H1 (cell line): ENCODE data around the gene NARS2. TPM values are rescaled to one million over a fixed set of nuclear protein-coding genes. Genes with fewer than 3 reads are reported as not detected.

Experiments used
- TAF7 ChIP-seq: optimal IDR thresholded peaks from 2 replicates; pipeline ENCODE3; 2011; ENCODE audit warnings: low read depth, mild to moderate bottlenecking, inconsistent platforms, low read length, moderate library complexity, borderline replicate concordance
- polyA plus RNA-seq, 7 experiments: library from polyadenylated mRNA; depleted of rRNA in 3 of 7; stranded (reverse) in 5 of 7; unstranded in 2 of 7; fragments of >200 nt in 5 of 7; fragments of 200-250 nt in 2 of 7; gene quantifications; 1 replicate in 5 of 7; 2 replicates in 1 of 7; 4 replicates in 1 of 7; pipeline versions ENCODE4 v1.2.1 to v1.2.3, GENCODE V29; 2011 to 2013; ENCODE audit warnings: missing spikeins in 2 of 7, mixed read lengths in 2 of 7
- total RNA-seq: library from RNA; stranded (reverse); fragmentation: NEBNext Ultra II Directional; extraction: Animal tissue kit (Norgen Biotek cat#: 25700); gene quantifications from 2 replicates; pipeline ENCODE4 v1.2.1, GENCODE V29; 2021
- TF ChIP-seq, protein P1 (sequence below): fragments of 300-600 bp; sonication (generic); IDR thresholded peaks from 2 replicates; pipeline ENCODE4 v1.7.1; 2012; ENCODE audit warnings: low read length, moderate library complexity, mild to moderate bottlenecking, inconsistent platforms; ENCODE audit not compliant: insufficient replicate concordance

The NARS2 gene
- total and polyA plus RNA-seq, 2 of the 8 experiments (the other 6 are each of a cell fraction or from before 2014, with no cell fraction given), result 26.2 to 51.6 TPM

GRCh38 chr11:78549624-78550409 is 24.8 kb downstream of the NARS2 start (continued):
- TF ChIP-seq, protein P1, sequence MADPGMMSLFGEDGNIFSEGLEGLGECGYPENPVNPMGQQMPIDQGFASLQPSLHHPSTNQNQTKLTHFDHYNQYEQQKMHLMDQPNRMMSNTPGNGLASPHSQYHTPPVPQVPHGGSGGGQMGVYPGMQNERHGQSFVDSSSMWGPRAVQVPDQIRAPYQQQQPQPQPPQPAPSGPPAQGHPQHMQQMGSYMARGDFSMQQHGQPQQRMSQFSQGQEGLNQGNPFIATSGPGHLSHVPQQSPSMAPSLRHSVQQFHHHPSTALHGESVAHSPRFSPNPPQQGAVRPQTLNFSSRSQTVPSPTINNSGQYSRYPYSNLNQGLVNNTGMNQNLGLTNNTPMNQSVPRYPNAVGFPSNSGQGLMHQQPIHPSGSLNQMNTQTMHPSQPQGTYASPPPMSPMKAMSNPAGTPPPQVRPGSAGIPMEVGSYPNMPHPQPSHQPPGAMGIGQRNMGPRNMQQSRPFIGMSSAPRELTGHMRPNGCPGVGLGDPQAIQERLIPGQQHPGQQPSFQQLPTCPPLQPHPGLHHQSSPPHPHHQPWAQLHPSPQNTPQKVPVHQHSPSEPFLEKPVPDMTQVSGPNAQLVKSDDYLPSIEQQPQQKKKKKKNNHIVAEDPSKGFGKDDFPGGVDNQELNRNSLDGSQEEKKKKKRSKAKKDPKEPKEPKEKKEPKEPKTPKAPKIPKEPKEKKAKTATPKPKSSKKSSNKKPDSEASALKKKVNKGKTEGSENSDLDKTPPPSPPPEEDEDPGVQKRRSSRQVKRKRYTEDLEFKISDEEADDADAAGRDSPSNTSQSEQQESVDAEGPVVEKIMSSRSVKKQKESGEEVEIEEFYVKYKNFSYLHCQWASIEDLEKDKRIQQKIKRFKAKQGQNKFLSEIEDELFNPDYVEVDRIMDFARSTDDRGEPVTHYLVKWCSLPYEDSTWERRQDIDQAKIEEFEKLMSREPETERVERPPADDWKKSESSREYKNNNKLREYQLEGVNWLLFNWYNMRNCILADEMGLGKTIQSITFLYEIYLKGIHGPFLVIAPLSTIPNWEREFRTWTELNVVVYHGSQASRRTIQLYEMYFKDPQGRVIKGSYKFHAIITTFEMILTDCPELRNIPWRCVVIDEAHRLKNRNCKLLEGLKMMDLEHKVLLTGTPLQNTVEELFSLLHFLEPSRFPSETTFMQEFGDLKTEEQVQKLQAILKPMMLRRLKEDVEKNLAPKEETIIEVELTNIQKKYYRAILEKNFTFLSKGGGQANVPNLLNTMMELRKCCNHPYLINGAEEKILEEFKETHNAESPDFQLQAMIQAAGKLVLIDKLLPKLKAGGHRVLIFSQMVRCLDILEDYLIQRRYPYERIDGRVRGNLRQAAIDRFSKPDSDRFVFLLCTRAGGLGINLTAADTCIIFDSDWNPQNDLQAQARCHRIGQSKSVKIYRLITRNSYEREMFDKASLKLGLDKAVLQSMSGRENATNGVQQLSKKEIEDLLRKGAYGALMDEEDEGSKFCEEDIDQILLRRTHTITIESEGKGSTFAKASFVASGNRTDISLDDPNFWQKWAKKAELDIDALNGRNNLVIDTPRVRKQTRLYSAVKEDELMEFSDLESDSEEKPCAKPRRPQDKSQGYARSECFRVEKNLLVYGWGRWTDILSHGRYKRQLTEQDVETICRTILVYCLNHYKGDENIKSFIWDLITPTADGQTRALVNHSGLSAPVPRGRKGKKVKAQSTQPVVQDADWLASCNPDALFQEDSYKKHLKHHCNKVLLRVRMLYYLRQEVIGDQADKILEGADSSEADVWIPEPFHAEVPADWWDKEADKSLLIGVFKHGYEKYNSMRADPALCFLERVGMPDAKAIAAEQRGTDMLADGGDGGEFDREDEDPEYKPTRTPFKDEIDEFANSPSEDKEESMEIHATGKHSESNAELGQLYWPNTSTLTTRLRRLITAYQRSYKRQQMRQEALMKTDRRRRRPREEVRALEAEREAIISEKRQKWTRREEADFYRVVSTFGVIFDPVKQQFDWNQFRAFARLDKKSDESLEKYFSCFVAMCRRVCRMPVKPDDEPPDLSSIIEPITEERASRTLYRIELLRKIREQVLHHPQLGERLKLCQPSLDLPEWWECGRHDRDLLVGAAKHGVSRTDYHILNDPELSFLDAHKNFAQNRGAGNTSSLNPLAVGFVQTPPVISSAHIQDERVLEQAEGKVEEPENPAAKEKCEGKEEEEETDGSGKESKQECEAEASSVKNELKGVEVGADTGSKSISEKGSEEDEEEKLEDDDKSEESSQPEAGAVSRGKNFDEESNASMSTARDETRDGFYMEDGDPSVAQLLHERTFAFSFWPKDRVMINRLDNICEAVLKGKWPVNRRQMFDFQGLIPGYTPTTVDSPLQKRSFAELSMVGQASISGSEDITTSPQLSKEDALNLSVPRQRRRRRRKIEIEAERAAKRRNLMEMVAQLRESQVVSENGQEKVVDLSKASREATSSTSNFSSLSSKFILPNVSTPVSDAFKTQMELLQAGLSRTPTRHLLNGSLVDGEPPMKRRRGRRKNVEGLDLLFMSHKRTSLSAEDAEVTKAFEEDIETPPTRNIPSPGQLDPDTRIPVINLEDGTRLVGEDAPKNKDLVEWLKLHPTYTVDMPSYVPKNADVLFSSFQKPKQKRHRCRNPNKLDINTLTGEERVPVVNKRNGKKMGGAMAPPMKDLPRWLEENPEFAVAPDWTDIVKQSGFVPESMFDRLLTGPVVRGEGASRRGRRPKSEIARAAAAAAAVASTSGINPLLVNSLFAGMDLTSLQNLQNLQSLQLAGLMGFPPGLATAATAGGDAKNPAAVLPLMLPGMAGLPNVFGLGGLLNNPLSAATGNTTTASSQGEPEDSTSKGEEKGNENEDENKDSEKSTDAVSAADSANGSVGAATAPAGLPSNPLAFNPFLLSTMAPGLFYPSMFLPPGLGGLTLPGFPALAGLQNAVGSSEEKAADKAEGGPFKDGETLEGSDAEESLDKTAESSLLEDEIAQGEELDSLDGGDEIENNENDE, result peak; percentile 67
- TF ChIP-seq TAF7, result no peak
